GM18861 (cell line): ENCODE measurements around the gene XYLT2.
"Not testable (repeated sequence)": the region's sequence is repeated elsewhere in the genome, so short reads cannot be mapped to it uniquely, and the experiment has no call there.

Experiments
- ATAC-seq: cut with Tn5 transposase; IDR thresholded peaks from one replicate; pipeline ENCODE4 v1.9.1; 2021; ENCODE audit not compliant: unreplicated experiment

Gene XYLT2

DNA sequence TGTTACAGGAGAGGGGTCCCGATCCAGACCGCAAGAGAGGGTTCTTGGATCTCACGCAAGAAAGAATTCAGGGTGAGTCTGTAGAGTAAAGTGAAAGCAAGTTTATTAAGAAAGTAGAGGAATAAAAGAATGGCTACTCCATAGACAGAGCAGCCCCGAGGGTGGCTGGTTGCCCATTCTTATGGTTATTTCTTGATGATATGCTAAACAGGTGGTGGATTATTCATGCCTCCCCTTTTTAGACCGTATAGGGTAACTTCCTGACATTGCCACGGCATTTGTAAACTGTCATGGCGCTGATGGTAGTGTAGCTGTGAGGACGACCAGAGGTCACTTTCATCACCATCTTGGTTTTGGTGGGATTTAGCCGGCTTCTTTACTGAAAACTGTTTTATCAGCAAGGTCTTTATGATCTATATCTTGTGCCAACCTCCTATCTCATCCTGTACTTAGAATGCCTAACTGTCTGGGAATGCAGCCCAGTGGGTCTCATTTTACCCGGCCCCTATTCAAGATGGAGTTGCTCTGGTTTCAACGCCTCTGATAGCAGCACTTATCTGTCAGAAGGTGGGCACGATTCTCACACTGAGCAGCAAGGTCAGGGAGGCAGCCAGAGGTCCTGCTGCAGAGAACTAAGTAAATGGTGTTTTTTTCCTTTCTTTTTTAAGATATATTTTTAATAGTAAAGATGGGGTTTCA is 26.5 kb upstream of the XYLT2 start:
- no peak for ATAC-seq

DNA sequence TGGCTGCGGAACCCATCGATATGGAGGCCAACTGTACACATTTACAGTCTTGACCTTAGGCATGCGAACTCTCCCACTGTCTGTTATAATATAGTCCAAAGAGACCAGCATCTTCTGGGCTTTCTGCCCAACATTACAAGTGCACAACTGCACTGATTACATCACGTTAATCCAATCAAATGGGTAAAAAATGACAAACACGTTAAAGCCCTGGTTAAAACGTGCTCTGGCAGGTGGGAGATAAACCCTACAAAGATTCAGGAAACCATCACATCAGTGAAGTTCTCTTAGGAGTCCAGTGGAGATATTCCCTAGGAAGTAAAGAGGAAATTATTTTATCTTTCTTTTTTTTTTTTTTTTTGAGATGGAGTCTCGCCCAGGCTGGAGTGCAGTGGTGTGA is 23.7 kb upstream of the XYLT2 start:
- no peak for ATAC-seq

DNA sequence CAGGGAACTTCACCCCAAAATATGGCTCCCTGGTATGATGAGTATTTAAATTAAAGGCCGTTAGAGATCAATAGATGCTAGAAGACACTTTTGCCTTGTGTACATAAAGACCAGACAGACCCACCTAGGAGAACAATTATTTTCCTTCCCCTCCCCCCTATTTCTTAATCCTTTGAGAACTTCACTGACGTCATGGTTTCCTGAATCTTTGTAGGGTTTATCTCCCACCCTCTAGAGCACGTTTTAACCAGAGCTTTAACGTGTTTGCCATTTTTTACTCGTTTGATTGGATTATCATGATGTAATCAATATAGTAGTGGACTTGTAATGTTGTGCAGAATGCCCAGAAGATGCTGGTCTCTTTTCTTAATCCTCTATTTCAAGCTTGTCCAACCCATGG is 22.9 kb upstream of the XYLT2 start:
- no peak for ATAC-seq

DNA sequence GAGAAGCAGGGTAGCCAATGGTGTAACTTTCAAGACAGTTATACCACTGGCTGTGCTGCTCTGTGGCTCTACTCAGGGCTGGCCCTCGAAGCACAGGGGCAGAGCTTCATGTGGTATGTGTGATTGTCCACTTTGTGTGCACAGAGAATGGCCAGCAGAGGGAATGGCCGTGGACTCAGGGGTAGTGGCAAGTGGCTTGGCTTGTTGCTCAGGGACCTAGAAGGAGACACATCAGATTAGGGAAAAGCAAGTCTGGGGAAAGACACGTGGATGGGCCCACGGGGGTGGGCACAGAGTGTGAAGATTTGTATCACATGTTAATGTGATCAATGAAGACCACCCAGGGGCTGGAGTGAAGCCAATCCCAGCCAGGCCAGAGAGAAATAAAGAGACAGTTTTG is 20.0 kb upstream of the XYLT2 start:
- ATAC-seq: no peak

DNA sequence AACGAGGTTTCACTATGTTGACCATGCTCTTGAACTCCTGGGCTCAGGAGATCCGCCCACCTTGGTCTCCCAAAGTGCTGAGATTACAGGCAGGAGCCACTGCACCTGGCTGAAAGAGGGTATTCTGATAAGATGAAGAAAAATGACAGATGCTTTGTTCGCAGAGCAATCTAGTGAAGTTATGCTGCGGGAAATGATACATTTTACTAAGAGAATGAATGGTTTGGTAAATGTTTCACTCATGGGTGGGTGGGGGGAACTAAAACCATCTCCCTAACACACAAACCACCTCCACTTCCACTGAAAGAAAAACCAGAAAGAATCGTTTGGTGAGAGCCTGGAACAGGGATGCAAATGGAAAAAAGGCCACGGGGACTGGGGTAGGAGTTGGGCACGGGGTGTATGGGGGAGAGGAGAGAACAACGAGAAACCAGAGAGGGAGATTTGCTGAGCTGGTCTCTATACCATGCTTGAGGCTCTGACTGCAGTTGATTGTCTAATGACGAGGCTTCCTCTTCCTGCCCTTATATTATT is 19.0 kb upstream of the XYLT2 start:
- ATAC-seq: no peak

DNA sequence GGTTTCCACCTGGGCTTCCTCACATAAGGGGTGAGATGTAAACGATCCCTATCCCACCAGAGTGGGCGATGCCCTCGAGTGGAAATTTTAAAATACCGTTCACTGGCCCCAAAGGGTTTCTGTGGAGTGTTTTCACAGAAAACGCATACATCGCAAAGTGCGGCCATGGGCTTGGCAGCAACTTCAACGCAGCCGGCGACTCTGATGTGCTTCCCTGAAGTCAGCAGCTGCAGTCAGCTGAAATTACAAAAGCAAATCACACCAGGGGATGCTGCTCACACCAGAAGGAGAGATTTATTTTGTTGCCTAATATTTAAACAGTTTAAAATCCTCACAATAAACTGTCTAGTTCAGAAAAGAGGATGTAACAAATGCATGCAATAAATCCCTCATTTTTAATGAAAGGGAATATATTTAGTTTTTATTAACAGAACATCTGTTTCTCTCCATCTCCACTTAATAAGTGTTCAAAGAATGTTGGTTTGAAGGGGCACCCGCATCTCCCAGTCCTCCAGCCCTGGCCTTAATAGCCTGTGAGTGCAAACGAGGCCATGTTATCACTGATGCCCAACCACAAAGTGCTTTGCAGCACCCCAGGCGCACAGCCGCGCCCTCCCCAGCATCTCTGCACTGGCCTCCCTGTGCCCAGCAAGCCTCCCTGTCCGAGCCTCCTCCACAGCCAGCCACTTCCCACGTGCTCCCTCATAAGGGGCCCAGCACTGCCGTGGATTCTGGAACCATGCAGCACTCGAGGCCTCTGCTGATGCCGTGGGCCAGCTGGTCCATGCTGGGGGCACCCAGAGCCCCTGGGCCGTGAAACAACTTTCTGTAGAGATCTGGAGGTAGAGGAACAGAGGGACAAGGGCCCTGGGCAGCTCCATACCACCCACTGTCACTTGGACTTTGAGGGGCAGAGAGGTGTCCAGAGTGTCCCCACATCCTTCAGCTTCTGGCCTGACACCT is 17.3 kb upstream of the XYLT2 start:
- no peak for ATAC-seq

DNA sequence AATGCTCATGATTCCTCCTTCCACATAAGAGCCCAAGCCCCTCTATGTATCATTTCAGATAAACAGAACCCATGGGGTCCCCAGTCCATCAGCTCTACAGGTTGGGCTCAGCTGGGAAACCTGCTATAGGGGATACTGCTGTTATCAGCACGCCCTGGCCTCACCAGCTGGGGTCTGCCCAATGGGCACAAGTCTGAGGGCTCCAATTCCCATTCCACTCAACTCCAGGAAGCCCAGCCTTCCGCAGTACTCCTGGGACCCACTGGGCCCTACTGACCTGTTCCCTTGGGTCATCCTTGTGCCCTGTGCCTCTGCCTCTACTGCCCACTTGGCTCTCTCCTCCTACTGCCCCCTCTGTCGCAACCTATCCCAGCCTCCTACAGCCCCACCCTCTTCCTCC is 16.2 kb upstream of the XYLT2 start:
- ATAC-seq: no peak

DNA sequence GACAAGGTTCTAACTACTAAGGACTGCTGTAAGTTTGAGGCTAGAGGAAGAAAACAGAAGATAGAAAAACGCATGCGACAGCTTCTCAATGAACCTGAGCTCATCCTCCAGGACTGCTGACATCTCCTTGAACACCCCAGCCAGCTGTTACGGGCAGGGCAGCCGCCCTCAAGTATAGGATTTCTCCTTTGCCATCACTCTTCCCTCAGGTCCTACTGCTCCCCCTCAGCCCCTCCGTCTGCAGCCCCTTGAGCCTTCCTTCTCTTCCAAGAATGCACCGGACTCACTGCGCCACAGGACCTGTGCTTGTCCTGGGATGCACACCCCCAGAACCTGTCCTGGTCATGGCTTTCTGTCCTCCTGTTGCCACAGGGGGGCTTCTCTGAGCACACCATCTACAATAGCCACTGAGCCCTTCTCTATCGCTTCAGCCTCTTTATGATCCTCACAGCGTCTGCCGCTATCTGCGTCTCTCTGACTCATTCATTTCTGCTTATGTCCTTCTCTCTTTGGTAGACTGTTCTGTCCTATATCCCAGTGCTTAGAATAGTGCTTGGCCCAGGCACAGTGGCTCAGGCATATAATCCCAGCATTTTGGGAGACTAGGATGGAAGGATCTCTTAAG is 15.7 kb upstream of the XYLT2 start:
- no peak for ATAC-seq

DNA sequence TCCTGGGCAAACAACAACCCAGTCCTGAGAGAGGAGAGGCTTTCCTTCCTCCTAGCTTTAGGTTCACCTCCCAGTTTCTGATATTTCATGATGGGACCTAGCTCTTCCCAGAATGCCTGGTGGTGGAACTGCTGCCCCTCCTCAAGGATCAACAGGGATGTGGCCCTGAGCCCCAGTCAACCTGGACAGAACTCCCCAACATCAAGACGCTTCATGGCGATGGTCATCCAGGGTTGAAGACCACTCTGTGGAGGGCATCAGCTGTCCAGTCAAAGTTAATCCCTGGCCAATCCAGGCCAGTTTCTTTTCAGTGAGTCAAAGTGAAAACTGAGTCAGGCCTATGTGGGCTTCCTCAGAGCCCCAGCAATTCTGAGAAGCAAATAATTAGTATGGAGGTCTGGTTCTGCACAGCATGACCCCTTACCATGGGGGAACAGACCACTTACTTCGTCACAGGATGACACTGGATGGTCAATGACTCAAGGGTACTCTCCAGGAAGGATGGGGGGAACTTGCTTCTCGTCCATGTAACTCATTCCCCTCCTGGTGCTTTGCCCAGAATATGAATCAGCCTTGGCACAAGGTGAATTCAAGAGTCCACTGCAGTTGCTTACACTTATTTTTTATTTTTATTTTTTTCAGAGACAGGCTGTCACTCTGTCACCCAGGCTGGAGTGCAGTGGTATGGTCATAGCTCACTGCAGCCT is 14.7 kb upstream of the XYLT2 start:
- ATAC-seq: no peak

DNA sequence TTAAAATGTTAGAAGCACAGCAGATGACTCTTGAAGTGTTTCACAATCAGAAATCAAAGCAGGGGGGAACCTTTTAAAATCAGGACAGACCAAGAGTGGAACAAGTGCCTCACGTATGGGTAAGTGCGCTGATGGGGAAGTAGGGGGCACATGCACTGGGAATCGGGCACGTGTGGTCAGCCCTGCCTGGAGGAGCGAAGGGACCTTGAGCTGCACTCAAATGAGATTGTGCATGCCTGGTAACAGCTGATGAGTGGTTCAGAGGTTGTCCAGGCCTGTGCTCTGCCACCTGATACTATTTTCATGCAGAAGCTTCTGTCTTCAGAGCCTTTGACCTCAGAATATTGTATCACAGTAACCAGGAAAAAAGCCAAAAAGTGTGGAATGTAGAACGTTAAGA is 13.7 kb upstream of the XYLT2 start:
- no peak for ATAC-seq

DNA sequence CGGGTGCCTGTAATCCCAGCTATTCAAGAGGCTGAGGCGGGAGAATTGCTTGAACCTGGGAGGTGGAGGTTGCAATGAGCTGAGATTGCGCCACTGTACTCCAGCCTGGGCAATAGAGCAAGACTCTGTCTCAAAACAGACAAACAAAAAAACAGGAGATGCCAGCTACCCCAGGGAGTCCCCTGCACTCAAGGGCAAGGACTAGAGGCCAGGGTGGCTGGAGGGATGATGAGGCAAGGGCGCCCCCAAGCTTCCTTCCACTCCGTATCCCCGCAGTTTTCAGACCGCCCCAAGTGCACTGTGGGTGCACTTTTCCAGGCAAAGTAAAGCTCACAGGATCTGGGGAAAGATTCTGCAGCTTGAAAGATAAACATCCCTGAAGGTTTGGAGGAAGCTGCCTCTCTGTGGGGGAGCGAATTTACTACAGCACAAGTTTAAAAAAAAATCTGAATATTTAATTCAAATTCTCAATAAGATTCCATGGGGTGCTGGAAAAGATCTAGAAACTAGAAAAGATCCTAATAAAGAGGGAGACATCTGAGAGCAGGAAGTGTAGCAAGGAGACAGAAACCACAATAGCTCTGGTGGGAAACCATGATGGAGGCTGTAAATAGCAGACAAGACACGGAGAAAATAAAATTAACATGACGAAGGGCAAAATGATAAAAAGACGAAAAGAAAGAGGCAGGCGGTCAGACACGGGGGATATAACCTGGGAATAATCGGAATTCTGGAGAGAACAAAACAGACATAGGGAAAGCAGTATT is 12.5 kb upstream of the XYLT2 start:
- ATAC-seq: not testable (repeated sequence)

DNA sequence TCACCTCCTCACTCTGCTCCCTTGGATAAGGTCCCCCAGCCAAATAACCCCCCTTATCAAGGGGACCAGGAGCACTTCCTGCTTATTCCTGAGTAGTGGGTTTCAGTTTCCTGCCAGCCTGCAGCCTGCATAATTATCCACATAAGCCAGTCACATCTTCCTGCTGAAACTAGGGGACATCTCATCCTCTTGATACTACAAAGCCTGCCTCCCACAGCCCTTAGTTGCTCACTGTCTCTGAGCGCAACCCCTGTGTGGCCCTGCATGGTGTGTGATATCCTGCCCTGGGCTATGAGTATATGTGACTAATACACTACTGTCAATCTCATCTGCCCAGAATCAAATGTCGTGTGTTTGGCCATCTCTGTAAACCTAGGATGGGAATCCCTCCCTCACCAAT is 8.0 kb upstream of the XYLT2 start:
- no peak for ATAC-seq

DNA sequence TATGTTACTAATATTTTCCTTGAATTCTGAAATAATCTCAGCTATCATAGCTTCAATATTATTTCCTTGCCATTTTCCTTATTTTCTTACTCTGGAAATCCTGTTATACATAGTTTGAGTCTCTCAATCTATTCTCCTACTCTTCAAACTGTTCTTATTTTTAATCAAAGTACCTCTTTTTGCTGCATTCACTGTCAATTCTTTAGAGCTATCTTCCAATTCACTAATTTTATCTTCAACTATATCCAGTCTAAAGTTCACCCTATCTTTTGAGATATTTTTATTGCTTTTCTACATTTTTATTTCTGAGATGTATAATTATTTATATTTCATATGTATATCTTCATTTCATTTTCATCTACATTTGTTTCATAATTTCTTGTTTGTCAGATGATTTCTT is 7.3 kb upstream of the XYLT2 start:
- ATAC-seq: no peak

DNA sequence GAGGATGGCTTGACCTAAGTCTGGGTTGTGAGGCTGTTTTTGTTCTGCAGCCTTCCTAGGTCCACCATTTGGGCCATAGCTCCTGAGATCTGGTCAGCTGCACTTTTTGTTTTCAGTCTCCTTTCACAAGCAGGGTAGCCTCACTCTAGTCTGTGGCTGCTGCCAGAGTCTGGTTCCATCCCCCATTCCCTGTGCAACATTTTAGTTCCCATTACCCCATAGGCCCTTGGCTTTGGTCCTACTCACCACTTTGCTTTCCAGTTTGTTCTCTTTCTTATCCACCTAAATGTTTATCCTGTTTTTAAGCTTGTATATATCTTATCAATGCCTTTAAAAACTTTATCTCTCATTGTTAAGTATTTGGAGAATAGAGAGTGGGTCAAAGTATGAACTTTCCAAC is 6.5 kb upstream of the XYLT2 start:
- no peak for ATAC-seq

DNA sequence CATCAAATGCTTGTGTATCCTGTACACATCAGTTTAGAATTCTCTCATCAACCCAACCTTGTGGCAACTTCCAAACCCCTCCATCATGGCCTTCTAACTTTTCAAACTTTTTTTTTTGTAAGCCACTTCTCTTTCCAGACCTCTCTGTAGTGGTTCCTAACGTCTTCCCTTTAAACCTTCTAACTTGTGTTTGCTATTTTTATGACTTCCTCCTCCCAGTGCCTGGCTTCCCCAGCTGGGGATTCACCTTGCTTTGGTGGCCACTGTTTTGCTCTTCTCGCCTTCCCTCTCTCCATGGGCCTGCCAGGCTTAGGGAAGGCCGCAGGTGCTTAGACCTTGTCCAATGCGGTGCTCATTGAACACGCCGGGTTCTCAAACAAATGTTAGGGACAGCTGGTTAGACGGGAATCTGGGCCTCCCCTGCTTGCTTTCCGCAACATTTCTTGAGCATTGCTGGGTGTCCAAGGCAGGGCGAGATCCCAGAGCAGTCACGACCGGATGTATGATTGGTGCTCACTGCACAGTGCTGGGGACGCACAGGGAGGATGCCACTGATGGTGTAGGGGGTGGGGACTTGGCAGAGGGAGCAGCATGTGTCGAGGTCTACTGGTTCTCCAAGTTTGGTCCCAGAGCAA is 1.1 kb upstream of the XYLT2 start:
- no peak for ATAC-seq

DNA sequence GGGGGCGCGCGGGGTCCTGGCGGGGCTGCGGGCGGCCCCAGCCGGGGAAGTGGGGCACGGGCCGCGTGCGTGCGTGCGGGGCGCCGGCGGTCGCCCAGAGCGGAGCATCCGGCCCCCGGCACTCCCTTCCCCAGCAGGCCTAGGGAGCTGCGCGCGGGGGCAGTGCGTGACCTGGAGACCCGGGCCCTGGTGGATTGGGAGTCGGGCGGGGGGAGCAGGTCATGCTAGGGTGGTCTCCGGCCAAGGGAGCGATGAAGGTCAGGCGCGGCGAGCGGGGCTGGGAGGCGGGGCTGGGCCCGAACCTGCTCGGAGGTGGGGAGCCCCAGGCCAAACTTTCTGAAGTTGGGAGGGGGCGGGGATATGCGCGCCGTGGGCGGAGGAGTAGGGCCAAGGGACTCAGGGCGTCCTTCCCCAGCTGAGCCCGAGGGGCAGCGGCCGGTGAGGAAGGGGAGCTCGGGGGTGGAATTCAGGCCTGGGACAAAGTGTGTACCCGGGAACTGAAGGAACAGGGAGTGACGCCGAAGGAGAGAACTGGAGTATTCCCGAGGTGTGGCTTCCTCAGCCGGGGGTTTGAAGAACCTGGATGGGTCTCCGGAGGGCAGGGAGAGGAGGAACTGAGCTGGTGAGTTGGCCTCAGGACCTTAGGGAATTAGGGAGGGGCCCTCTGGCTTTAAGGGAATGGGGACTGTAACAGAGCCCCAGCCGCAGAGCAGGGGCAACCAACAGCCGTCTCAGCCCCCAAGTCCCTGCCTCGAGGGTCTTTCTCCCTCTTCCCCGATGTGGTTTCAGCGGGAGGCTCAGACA is 589 bp downstream of the XYLT2 start:
- ATAC-seq: peak; percentile 47

DNA sequence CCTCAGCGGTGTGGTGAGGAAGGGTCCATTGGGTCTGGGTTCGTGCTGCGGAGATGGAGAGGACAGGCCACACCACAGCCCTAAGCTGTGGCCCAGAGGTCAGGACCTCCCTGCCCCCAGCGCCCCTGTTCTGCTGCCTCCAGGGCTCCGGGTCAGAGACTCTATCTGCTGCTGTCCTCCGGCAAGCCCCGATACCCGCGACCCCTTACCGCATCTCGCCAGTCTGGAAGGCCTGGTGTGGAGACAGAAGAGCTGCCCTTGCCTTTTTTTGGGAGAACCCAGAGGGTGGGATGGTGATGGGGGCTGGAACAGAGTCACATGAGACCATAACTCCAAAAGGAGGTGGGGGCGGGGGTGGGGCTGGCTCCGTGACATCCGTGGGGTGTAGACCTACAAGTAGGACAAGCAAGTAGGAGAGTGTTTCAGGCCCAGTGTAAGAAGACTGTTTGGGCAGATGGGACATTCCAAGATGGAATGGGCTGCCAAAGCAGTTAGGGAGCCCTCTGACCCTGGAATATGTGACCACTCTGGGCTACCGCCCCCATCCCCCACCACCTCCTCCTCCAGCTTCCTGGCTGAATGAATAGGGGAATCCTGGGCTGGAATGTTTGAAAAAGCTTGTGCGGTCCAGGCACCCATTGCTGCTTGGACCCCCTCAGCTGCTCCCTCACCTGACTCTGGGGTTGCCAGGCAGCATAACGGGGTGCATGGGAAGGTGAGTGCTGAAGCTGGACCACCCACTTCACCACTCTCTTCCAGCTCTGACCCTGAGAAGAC is 1.4 kb downstream of the XYLT2 start:
- ATAC-seq: no peak

DNA sequence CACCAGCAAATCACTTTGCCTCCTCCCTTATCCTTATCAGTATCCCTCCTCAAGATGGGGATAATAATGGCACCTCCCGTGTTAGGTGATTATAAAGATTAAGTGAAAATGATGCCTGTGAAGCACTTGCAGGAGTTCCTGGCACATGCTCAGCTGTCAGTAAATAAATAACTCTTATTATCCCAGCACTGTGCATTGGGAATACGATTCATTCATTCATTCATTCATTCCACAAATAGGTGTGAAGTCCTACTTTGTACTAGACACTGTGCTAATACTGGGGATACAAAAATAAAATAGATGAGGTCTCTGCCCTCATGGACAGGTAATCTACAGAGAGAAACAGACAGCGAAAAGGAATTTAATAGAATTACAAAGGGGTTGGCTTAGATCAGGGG is 2.0 kb downstream of the XYLT2 start:
- no peak for ATAC-seq
